Measurements from ENCODE around the gene PLA2G4F. TPM values are rescaled to one million over a fixed set of nuclear protein-coding genes. Genes with fewer than 3 reads are reported as not detected.

PLA2G4F gene
- total and polyA plus RNA-seq, 10 donors: 0.03 TPM; not detected in 9

GRCh38 chr15:42090781-42091180 is 65.7 kb downstream of the PLA2G4F start:
- intact Hi-C loops (cut with DNase I; ENCODE audit: low total_unique reads): no loop called here
- H3K36me3 ChIP-seq: no peaks in the 10 kb centered on the region
- 82 to 94% (median 86%) methylated on average over 9 of the region's 9 CpGs for WGBS, 5 donors
- H3K27ac ChIP-seq: no peak overlapping the region
- no peak for TF ChIP-seq POLR2AphosphoS5 (IDR thresholded peaks at IDR 0.05)
- TF ChIP-seq POLR2A (IDR thresholded peaks at IDR 0.05): no peak
- TF ChIP-seq, protein P1, sequence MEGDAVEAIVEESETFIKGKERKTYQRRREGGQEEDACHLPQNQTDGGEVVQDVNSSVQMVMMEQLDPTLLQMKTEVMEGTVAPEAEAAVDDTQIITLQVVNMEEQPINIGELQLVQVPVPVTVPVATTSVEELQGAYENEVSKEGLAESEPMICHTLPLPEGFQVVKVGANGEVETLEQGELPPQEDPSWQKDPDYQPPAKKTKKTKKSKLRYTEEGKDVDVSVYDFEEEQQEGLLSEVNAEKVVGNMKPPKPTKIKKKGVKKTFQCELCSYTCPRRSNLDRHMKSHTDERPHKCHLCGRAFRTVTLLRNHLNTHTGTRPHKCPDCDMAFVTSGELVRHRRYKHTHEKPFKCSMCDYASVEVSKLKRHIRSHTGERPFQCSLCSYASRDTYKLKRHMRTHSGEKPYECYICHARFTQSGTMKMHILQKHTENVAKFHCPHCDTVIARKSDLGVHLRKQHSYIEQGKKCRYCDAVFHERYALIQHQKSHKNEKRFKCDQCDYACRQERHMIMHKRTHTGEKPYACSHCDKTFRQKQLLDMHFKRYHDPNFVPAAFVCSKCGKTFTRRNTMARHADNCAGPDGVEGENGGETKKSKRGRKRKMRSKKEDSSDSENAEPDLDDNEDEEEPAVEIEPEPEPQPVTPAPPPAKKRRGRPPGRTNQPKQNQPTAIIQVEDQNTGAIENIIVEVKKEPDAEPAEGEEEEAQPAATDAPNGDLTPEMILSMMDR (IDR thresholded peaks at IDR 0.05 in 8 of 11, conservative IDR thresholded peaks at IDR 0.05 in 3 of 11): no peak
- H3K27me3 ChIP-seq (replicated peaks in 1 of 7): peaks cover 0 to 31% (median 0%) of the 10 kb centered on the region in 7 donors
- H3K9me3 ChIP-seq: no peaks in the 10 kb centered on the region
- H3K4me1 ChIP-seq: no peaks in the 10 kb centered on the region
- H3K4me3 ChIP-seq: no peak overlapping the region
- DNase-seq: no peak

GRCh38 chr15:42090370-42090769 is 66.1 kb downstream of the PLA2G4F start:
- Histone ChIP-seq H3K27ac (no peak overlapping the region), H3K36me3 (no peaks in the 10 kb centered on the region), H3K4me3 (no peak overlapping the region), H3K4me1 (no peaks in the 10 kb centered on the region), H3K9me3 (no peaks in the 10 kb centered on the region), H3K27me3 (replicated peaks in 1 of 7) (peaks cover 0 to 31% (median 0%) of the 10 kb centered on the region in 7 donors)
- WGBS, 5 donors: 55 to 61% (median 58%) methylated on average over 7 of the region's 7 CpGs
- no peak for DNase-seq
- intact Hi-C loops (cut with DNase I; ENCODE audit: low total_unique reads): no loop called here
- no peak for TF ChIP-seq POLR2AphosphoS5 (IDR thresholded peaks at IDR 0.05)
- TF ChIP-seq, protein P1 (IDR thresholded peaks at IDR 0.05 in 8 of 11, conservative IDR thresholded peaks at IDR 0.05 in 3 of 11): no peak
- TF ChIP-seq POLR2A (IDR thresholded peaks at IDR 0.05): no peak

DNA sequence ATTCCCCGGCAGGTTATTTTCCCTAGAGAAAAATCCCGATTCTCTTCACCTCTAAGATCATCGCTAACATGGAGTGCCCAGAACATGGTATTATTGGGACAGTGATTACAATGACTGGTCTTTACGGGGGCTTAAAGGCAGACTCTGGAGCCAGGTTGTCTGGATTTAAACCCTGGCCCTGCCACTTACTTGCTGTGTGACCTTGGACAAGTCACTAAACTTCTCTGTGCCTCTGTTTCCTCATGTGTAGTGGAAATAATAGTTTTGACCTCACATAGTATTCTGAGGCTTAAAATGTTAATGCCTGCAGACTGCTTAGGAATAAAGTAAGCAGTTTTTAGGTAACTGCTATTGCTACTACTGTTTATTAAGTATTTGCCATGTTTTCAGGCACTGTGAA is 66.5 kb downstream of the PLA2G4F start:
- Histone ChIP-seq H3K27ac (no peak overlapping the region), H3K9me3 (no peaks in the 10 kb centered on the region)
- whole genome bisulfite sequencing, 5 donors: 91 to 97% (median 94%) methylated on average over 4 of the region's 4 CpGs

More for the DNA sequence above, 66.5 kb downstream of the PLA2G4F start:
- TF ChIP-seq POLR2A (IDR thresholded peaks at IDR 0.05): no peak
- TF ChIP-seq, protein P1 (IDR thresholded peaks at IDR 0.05 in 8 of 11, conservative IDR thresholded peaks at IDR 0.05 in 3 of 11): no peak
- TF ChIP-seq POLR2AphosphoS5 (IDR thresholded peaks at IDR 0.05): no peak
- no peak for DNase-seq
- H3K4me3 ChIP-seq: no peak overlapping the region
- intact Hi-C loops (cut with DNase I; ENCODE audit: low total_unique reads): no loop called here
- peaks cover 0 to under 1% (median 0%) of the 10 kb centered on the region in 6 donors for H3K4me1 ChIP-seq
- peaks cover 0 to 35% (median under 1%) of the 10 kb centered on the region in 7 donors for H3K27me3 ChIP-seq (replicated peaks in 1 of 7)
- H3K36me3 ChIP-seq: no peaks in the 10 kb centered on the region

Small RNA genes lying within 50 kb of the gene (microRNA-seq; reads per million reads assigned to microRNA genes)
- gene MIR627: 37.3 to 66.2 (median 50.6) reads per million in 3 donors

Small RNA genes lying within 50 kb of the gene (small RNA-seq; reads per million reads assigned to genes)
- gene MIR627: 0 to 0.45 (median 0.19) reads per million in 4 donors

Other genes with a start within 250 kb of the PLA2G4F start
- 10 to 100 TPM; 20.4 to 33.2 (median 22.1) TPM for gene EHD4, start 184.1 kb downstream of the PLA2G4F start, total RNA-seq
- gene EHD4, start 184.1 kb downstream of the PLA2G4F start, polyA plus RNA-seq: 1 to 10 TPM; 5.5 to 9.7 (median 7.7) TPM
- gene PLA2G4E, start 135.6 kb downstream of the PLA2G4F start, total RNA-seq: not detected
- not detected for gene PLA2G4E, start 135.6 kb downstream of the PLA2G4F start, polyA plus RNA-seq
- gene PLA2G4D, start 62.1 kb downstream of the PLA2G4F start, total RNA-seq: not detected
- not detected for gene PLA2G4D, start 62.1 kb downstream of the PLA2G4F start, polyA plus RNA-seq
- 100 to 1,000 TPM in 4 of 7 donors, 10 to 100 TPM in 3; 71.3 to 220 (median 105) TPM for gene VPS39, start 51.7 kb upstream of the PLA2G4F start, total RNA-seq
- 10 to 100 TPM; 25.9 to 48.0 (median 47.6) TPM for gene VPS39, start 51.7 kb upstream of the PLA2G4F start, polyA plus RNA-seq
- 10 to 100 TPM; 37.9 to 65.9 (median 48.4) TPM for gene GANC, start 116.6 kb upstream of the PLA2G4F start, total RNA-seq
- gene GANC, start 116.6 kb upstream of the PLA2G4F start, polyA plus RNA-seq: 10 to 100 TPM in 1 of 3 donors, 1 to 10 TPM in 2; 7.4 to 13.2 (median 8.0) TPM
- gene TMEM87A, start 116.8 kb upstream of the PLA2G4F start, total RNA-seq: 10 to 100 TPM; 39.2 to 48.3 (median 43.3) TPM
- 10 to 100 TPM; 13.4 to 15.4 (median 15.0) TPM for gene TMEM87A, start 116.8 kb upstream of the PLA2G4F start, polyA plus RNA-seq
- gene CAPN3, start 202.9 kb upstream of the PLA2G4F start, total RNA-seq: 10 to 100 TPM; 14.6 to 24.2 (median 16.7) TPM
- 10 to 100 TPM; 20.3 to 40.5 (median 29.7) TPM for gene CAPN3, start 202.9 kb upstream of the PLA2G4F start, polyA plus RNA-seq